Choroid plexus epithelial cell (primary cell): Measurements from ENCODE around the gene MIA3.
"Not testable (repeated sequence)": the region's sequence is repeated elsewhere in the genome, so short reads cannot be mapped to it uniquely, and the experiment has no call there.

Source experiments
- DNase-seq: peaks from one replicate; pipeline ENCODE4 v3.0.0-alpha.2; 2010; ENCODE audit warnings: low read depth
- H3K4me3 ChIP-seq: 2 replicates; pipeline ENCODE4 v1.5.1; 2011; ENCODE audit warnings: low read depth, mild to moderate bottlenecking, control low read depth, low read length, moderate library complexity
- CTCF ChIP-seq: conservative IDR thresholded peaks from 2 replicates; pipeline ENCODE4 v1.5.1; 2011; ENCODE audit warnings: low read depth, mild to moderate bottlenecking, control low read depth, inconsistent platforms, low read length, moderate library complexity

Gene MIA3

GRCh38 chr1:222665964-222666363, 48.1 kb downstream of the MIA3 start:
- peak; percentile 27 for DNase-seq
- TF ChIP-seq CTCF, result no peak
- H3K4me3 ChIP-seq, result no peak overlapping the region

GRCh38 chr1:222668184-222668583, 50.3 kb downstream of the MIA3 start:
- not testable (repeated sequence) for DNase-seq, H3K4me3 ChIP-seq

GRCh38 chr1:222669107-222669506, 51.2 kb downstream of the MIA3 start:
- H3K4me3 ChIP-seq, DNase-seq: not testable (repeated sequence)

- TF ChIP-seq CTCF, result no peak
- no peak overlapping the region for H3K4me3 ChIP-seq
- no peak for DNase-seq
Observed at GRCh38 chr1:222670110-222670509, 52.2 kb downstream of the MIA3 start.

- no peak for DNase-seq
- no peak overlapping the region for H3K4me3 ChIP-seq
- no peak for TF ChIP-seq CTCF
Observed at GRCh38 chr1:222680080-222680479, 62.2 kb downstream of the MIA3 start.

GRCh38 chr1:222691016-222691415, 73.1 kb downstream of the MIA3 start:
- H3K4me3 ChIP-seq, result no peak overlapping the region
- no peak for DNase-seq
- no peak for TF ChIP-seq CTCF

GRCh38 chr1:222694927-222695326, 77.0 kb downstream of the MIA3 start:
- no peak overlapping the region for H3K4me3 ChIP-seq
- DNase-seq, result no peak
- no peak for TF ChIP-seq CTCF

- DNase-seq, result no peak
- H3K4me3 ChIP-seq, result no peak overlapping the region
- no peak for TF ChIP-seq CTCF
Observed at GRCh38 chr1:222696741-222697140, 78.8 kb downstream of the MIA3 start.
